CD4-positive, alpha-beta T cell (primary cell): Measurements from ENCODE around the gene BIRC5. TPM values are rescaled to one million over a fixed set of nuclear protein-coding genes. Genes with fewer than 3 reads are reported as not detected.
A peak's percentile ranks its signal among the peaks of the same experiment; 100 is the strongest.

Experiments used
- ATAC-seq: fragments of 200-7000 bp; cut with Tn5 transposase; one replicate; pipeline ENCODE4 v1.10.0; 2022; ENCODE audit warnings: mild to moderate bottlenecking; ENCODE audit not compliant: poor library complexity
- CTCF ChIA-PET: fragments of 350-600 bp; sonication (Branson Sonifier 250); formaldehyde crosslinking; loops from one replicate; lab custom pipeline; 2021; ENCODE audit warnings: antibody characterized with exemption, inconsistent platforms; lab: Charles Lee
- POLR2A ChIA-PET: fragments of 350-600 bp; sonication (Branson Sonifier 250); formaldehyde crosslinking; loops from one replicate; lab custom pipeline; 2021; ENCODE audit warnings: antibody characterized with exemption, inconsistent platforms; lab: Charles Lee
- DNase-seq, 14 experiments: peaks; one replicate each; pipeline ENCODE4 v3.0.0-alpha.2; 2013 to 2020; ENCODE audit warnings: mixed read lengths in 2 of 14
- H3K27ac ChIP-seq, 2 donors: one replicate each; pipeline versions ENCODE4 v1.5.1 to v1.7.0; 2013; ENCODE audit warnings: low read length in 2 of 2, low read depth in 1 of 2, mild to moderate bottlenecking in 1 of 2
- H3K27me3 ChIP-seq, 2 experiments: 1 replicate in 1 of 2; 2 replicates in 1 of 2; pipeline versions ENCODE4 v1.6.1 to v1.7.0; 2013; ENCODE audit warnings: low read length in 2 of 2, control low read depth in 1 of 2, mild to moderate bottlenecking in 1 of 2, moderate library complexity in 1 of 2; ENCODE audit not compliant: insufficient read depth in 2 of 2, control insufficient read depth in 1 of 2
- H3K36me3 ChIP-seq: one replicate; pipeline ENCODE4 v1.6.1; 2013; ENCODE audit warnings: low read length, control low read depth; ENCODE audit not compliant: insufficient read depth
- H3K4me1 ChIP-seq: one replicate; pipeline ENCODE4 v1.6.1; 2013; ENCODE audit warnings: low read length, control low read depth; ENCODE audit not compliant: insufficient read depth
- H3K4me3 ChIP-seq: one replicate; pipeline ENCODE4 v1.5.1; 2013; ENCODE audit warnings: mild to moderate bottlenecking, low read length, moderate library complexity
- H3K9me3 ChIP-seq, 2 experiments: 1 replicate in 1 of 2; 2 replicates in 1 of 2; pipeline versions ENCODE4 v1.6.1 to v1.7.0; 2013; ENCODE audit warnings: low read length in 2 of 2, mild to moderate bottlenecking in 2 of 2, control low read depth in 1 of 2, moderate library complexity in 1 of 2; ENCODE audit not compliant: control insufficient read depth in 1 of 2, insufficient read depth in 1 of 2
- H3K27ac Mint-ChIP-seq: one replicate; pipeline ENCODE4 v1.8.0; 2020; ENCODE audit warnings: mixed read lengths
- H3K27me3 Mint-ChIP-seq: one replicate; pipeline ENCODE4 v1.8.0; 2021; ENCODE audit warnings: mixed read lengths
- H3K36me3 Mint-ChIP-seq: one replicate; pipeline ENCODE4 v1.8.0; 2021; ENCODE audit warnings: low read depth, mixed read lengths
- H3K4me1 Mint-ChIP-seq: one replicate; pipeline ENCODE4 v1.8.0; 2021; ENCODE audit warnings: low read depth, mixed read lengths
- H3K4me3 Mint-ChIP-seq: one replicate; pipeline ENCODE4 v1.8.0; 2020; ENCODE audit warnings: mild to moderate bottlenecking, mixed read lengths
- H3K9me3 Mint-ChIP-seq: one replicate; pipeline ENCODE4 v1.8.0; 2020; ENCODE audit warnings: mixed read lengths
- intact Hi-C, 2 experiments: fragments of 100-400 bp; cut with DNase I in 1 of 2; cut with micrococcal nuclease in 1 of 2; formaldehyde crosslinking; loops; one replicate each; pipeline versions ENCODE4 v1.15.1 to v1.9.0; 2023 to 2025; cut with DNase I, micrococcal nuclease
- total RNA-seq, 174 experiments: library from RNA in 2 of 174; stranded (reverse) in 2 of 174; gene quantifications; one replicate each; pipeline ENCODE4 v1.2.3 and lab custom pipeline; 2021 to 2026
- TF ChIP-seq, protein P1 (sequence below): fragments of 200-600 bp; IDR thresholded peaks from one replicate; pipeline ENCODE4 v1.8.0; 2022; ENCODE audit warnings: antibody characterized with exemption, mild to moderate bottlenecking

The BIRC5 gene
- total RNA-seq, 2 experiments from 2014 or later: 0.39 to 0.41 TPM

DNA sequence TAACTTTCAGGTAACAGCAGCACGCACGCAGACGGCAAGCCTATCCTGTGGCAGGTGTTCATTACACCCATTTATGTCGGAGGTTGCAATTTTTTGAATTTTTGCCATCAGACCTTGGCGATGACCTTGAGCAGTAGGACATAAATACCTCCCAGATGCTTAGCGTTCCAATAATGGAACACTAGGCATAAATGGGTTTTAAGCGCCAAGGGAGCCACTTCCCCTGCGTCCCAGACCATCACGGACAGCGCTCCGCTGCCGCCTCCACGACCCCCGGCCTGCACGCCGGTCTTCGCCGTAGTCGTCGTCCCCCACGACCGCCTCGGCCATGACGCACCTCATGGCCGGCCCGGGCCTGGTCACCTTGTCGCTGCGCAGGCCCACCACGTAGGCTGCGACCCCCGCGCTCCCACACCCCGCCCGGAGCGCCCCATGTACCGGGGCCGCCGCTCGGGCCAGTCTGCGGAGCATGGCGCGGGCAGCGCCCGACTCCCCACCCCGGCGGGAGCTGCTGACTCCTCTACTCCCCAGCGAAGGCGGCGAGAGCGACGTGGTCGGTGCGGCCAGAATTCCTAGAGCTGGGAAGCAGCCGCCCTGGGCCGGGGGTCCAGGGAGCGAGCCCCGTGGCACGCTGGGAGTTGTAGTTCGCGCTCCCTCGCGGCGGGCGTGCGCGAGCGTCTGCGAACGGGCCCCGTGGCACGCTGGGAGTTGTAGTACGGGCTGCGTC is 40.1 kb downstream of the BIRC5 start:
- peak; percentile 35 for ATAC-seq
- Mint-ChIP-seq H3K27me3 (no peaks in the 10 kb centered on the region), H3K4me1 (peaks cover 77% of the 10 kb centered on the region), H3K4me3 (peak overlapping the region; percentile 96), H3K27ac (peak overlapping the region; percentile 98), H3K36me3 (peaks cover 28% of the 10 kb centered on the region), H3K9me3 (peaks cover 2% of the 10 kb centered on the region)
- H3K4me3 ChIP-seq: peak overlapping the region; percentile 61
- no peaks in the 10 kb centered on the region for H3K9me3 ChIP-seq
- intact Hi-C loops: loop anchor here (1.0 to 10.0 kb wide), 6 partner anchors 33 to 591 kb away; partner anchors contain the start of genes BIRC5 (in 1 of the 2), PGS1 (in 1 of the 2), TMC6 (in 1 of the 2) and TMC8 (in 1 of the 2)
- POLR2A ChIA-PET: interaction anchor here (1.2 to 3.1 kb wide), 4 partner anchors 9 to 124 kb away, joined by 3 to 11 read pairs (median 9); partner anchors contain the start of genes SOCS3 and TMC8
- H3K36me3 ChIP-seq: peaks cover 7% of the 10 kb centered on the region
- TF ChIP-seq, protein P1, sequence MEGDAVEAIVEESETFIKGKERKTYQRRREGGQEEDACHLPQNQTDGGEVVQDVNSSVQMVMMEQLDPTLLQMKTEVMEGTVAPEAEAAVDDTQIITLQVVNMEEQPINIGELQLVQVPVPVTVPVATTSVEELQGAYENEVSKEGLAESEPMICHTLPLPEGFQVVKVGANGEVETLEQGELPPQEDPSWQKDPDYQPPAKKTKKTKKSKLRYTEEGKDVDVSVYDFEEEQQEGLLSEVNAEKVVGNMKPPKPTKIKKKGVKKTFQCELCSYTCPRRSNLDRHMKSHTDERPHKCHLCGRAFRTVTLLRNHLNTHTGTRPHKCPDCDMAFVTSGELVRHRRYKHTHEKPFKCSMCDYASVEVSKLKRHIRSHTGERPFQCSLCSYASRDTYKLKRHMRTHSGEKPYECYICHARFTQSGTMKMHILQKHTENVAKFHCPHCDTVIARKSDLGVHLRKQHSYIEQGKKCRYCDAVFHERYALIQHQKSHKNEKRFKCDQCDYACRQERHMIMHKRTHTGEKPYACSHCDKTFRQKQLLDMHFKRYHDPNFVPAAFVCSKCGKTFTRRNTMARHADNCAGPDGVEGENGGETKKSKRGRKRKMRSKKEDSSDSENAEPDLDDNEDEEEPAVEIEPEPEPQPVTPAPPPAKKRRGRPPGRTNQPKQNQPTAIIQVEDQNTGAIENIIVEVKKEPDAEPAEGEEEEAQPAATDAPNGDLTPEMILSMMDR: no peak
- DNase-seq: peak; percentile 68 to 91 (median 78)
- peak overlapping the region; percentile 48 to 87 for H3K27ac ChIP-seq
- H3K27me3 ChIP-seq: no peaks in the 10 kb centered on the region
- CTCF ChIA-PET: interaction anchor here (1.7 to 2.1 kb wide), 2 partner anchors 107 to 168 kb away, joined by 4 to 5 read pairs; no protein-coding TSS in a partner anchor
- peaks cover 98% of the 10 kb centered on the region for H3K4me1 ChIP-seq

DNA sequence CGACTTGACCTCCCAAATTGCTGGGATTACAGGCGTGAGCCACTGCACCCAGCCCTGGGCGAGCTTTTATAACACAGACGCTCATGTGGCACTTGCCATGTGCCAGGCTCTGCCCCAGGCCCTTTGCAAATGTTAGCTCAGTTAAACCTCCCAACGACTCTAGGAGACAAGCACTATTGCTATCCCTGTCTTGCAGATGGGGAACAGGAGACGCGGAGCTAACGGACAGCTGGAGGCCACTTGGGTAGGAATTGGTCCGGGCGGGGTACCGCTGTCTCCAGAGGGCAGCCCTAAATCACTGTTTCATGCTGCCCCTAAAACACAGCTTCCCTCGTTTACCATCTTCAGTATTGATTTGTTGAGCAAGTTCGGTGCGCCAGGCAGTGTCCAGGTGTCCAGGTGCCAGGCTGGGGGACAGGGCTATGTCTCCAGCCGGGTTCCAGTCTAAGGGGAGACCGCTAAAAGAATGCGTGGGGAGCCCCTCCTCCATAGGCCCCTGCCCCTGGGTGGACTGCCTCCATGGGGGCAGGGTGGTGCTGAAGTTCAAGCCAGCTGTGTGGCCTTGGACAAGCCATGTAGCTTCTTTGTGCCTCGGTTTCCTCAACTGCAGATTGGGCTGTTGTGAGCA is 41.1 kb downstream of the BIRC5 start:
- intact Hi-C loops: loop anchor here in 1 of 2 experiments (10.0 kb wide), 1 partner anchor 590 kb away; the partner anchor contains the start of gene USP36
- Histone ChIP-seq H3K4me3 (no peak overlapping the region), H3K27me3 (no peaks in the 10 kb centered on the region), H3K4me1 (peaks cover 98% of the 10 kb centered on the region), H3K27ac (no peak overlapping the region), H3K36me3 (no peaks in the 10 kb centered on the region), H3K9me3 (no peaks in the 10 kb centered on the region)
- ChIA-PET CTCF (interaction anchor here (0.5 to 2.1 kb wide), 2 partner anchors 40 to 167 kb away, joined by 3 to 5 read pairs; no protein-coding TSS in a partner anchor), POLR2A (interaction anchor here (1.0 to 3.1 kb wide), 6 partner anchors 8 to 125 kb away, joined by 3 to 11 read pairs (median 7); partner anchors contain the start of genes SOCS3 and TMC8)
- DNase-seq (no peak), ATAC-seq (no peak)
- TF ChIP-seq, protein P1: no peak
- Mint-ChIP-seq H3K27me3 (no peaks in the 10 kb centered on the region), H3K27ac (peak overlapping the region; percentile 98), H3K36me3 (peaks cover 28% of the 10 kb centered on the region), H3K4me3 (peak overlapping the region; percentile 96), H3K9me3 (peaks cover 2% of the 10 kb centered on the region), H3K4me1 (peaks cover 88% of the 10 kb centered on the region)

DNA sequence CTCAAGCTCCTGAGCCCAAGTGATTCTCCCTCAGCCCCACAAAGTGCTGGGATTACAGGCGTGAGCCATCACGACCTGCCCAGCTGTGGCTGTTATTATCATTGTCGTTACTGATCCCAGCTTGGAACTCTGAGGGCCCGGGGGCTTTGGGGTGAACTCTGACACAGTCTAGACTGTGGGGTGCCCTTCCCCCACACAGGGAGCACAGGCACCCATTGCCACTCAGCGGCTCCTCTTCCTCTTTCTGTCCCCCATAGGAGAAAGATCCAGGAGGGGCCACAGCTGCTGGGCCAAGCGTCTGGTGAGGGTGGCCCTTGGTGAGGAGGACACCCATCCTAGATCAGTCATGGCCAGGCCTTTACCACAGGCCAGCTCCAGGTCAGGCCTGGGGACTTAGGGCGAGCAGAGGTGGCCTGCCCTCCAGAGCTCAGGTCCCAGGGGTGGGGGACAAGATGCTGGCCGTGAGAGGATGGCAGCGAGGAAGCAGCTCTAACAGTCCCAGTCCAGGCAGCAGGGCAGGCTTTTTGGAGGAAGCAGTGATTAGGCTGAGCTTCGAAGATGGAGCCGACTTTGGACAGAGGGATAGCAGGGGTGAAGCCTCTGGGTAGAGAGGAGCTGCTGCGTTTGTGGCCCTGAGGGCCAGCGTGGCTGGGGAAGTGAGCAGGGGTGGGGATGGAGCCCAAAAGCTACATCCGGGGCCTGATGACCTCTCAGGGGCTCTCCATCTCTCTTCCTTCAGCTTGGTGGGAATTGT is 42.1 kb downstream of the BIRC5 start:
- Histone ChIP-seq H3K4me3 (no peak overlapping the region), H3K27me3 (no peaks in the 10 kb centered on the region), H3K4me1 (peaks cover 98% of the 10 kb centered on the region), H3K9me3 (no peaks in the 10 kb centered on the region), H3K36me3 (no peaks in the 10 kb centered on the region), H3K27ac (peak overlapping the region in 1 of 2 donors; percentile 32)
- peaks cover 2% of the 10 kb centered on the region for H3K9me3 Mint-ChIP-seq
- peak overlapping the region; percentile 98 for H3K27ac Mint-ChIP-seq
- TF ChIP-seq, protein P1: no peak
- ATAC-seq: no peak
- ChIA-PET CTCF (interaction anchor here (0.5 to 2.1 kb wide), 2 partner anchors 41 to 166 kb away, joined by 3 to 5 read pairs; no protein-coding TSS in a partner anchor), POLR2A (interaction anchor here (0.6 to 3.1 kb wide), 6 partner anchors 84 to 126 kb away, joined by 3 to 11 read pairs (median 5); partner anchors contain the start of genes SOCS3 and TMC8)
- DNase-seq: no peak
- peak overlapping the region; percentile 96 for H3K4me3 Mint-ChIP-seq
- intact Hi-C loops: loop anchor here in 1 of 2 experiments (10.0 kb wide), 1 partner anchor 589 kb away; the partner anchor contains the start of gene USP36
- no peaks in the 10 kb centered on the region for H3K27me3 Mint-ChIP-seq
- peaks cover 88% of the 10 kb centered on the region for H3K4me1 Mint-ChIP-seq
- H3K36me3 Mint-ChIP-seq: peaks cover 23% of the 10 kb centered on the region
